Stimulated activated CD4-positive, alpha-beta T cell treated with anti-CD3 and anti-CD28 coated beads, TNF-alpha, amount 100 ng/mL, for 24 hours (primary cell): ENCODE results near the gene ITGAX.
A peak's percentile ranks its signal among the peaks of the same experiment; 100 is the strongest.
"Not testable (repeated sequence)": the region's sequence is repeated elsewhere in the genome, so short reads cannot be mapped to it uniquely, and the experiment has no call there.

Experiments
- DNase-seq, 3 experiments: peaks; one replicate each; pipeline ENCODE4 v3.0.0-alpha.2; 2020; ENCODE audit warnings: low read depth in 3 of 3

ITGAX gene

DNA sequence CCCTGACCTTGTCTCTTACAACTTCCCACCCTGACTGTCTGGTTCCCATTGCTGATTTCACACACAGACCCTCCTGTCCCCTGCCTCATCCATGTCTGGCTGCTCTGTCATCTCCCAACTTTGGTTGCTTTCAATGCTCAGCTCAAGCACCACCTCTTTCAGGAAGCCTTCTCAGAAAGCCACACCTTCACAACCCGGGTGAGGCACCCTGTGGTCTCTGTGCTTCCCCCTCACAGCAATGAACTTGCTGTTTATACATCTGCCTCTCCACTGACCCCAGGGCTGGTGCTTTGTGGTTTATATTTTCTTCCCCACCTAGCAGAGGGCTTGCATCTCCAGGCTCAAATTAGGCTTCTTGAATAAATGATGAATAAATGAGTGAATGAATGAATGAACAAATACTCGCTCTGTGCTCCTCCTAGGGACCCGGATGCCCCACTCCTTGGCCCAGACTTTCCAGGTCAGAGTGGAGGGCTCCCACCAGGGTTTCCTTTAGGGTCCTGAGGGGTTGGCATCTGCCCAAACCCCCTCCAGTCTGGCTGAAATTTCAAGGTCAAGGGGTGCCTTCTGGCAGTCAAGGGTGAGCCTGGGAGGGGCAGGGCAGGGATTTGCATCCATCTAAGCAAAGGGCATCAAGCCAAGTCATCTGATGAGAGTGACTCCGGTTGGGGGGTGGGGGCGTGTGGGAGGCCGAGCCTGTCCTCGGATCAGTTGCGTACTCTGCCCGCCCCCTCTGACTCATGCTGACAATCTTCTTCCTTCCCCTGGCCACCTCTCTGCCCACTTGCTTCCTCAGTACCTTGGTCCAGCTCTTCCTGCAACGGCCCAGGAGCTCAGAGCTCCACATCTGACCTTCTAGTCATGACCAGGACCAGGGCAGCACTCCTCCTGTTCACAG lies at the start of gene ITGAX:
Gene ITGAX, plus strand, starts transcription at position 783 of the 898 bp plus-strand sequence. Its CDS starts 79 bp downstream, at position 862.
- peak in 2 of 3 experiments; percentile 5 to 74 for DNase-seq

DNA sequence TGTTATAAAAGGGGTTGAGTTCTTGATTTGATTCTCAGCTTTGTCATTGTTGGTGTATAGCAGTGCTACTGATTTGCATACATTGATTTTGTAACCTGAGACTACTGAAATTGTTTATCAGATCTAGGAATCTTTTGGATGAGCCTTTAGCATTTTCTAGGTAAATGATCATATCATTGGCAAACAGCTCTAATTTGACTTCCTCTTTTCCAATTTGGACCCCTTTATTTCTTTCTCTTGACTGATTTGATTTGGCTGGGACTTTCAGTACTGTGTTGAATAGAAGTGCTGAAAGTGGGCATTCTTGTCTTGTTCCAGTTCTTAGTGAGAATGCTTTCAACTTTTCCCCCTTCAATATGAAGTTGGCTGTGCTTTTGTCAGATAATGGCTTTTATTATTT lies 49.8 kb upstream of the ITGAX start:
- no peak for DNase-seq

DNA sequence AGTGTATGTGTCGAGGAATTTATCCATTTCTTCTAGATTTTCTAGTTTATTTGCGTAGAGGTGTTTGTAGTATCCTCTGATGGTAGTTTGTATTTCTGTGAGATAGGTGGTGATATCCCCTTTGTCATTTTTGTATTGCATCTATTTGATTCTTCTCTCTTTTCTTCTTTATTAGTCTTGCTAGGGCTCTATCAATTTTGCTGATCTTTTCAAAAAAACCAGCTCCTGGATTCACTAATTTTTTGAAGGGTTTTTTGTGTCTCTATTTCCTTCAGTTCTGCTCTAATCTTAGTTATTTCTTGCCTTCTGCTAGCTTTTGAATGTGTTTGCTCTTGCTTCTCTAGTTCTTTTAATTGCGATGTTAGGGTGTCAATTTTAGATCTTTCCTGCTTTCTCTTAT lies 46.6 kb upstream of the ITGAX start:
- DNase-seq = not testable (repeated sequence)

DNA sequence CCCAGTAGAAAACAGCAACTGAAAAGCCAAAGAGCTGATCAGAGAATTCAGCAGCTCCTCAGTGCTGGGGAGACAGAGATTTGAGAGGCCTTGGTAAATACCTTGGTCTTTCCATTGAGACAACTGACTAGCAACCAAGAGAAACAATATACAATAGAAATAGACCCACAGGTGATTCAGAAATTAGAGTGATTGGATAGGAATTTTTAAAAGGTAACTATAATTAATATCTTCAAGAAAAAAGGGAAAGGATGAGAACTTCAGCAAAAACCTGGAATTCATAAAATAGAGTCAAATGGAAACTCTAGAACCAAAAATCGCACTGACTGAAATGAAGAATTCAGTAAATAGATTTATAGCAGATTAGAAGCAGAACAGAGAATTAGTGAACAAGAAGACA lies 32.5 kb upstream of the ITGAX start:
- DNase-seq = no peak

DNA sequence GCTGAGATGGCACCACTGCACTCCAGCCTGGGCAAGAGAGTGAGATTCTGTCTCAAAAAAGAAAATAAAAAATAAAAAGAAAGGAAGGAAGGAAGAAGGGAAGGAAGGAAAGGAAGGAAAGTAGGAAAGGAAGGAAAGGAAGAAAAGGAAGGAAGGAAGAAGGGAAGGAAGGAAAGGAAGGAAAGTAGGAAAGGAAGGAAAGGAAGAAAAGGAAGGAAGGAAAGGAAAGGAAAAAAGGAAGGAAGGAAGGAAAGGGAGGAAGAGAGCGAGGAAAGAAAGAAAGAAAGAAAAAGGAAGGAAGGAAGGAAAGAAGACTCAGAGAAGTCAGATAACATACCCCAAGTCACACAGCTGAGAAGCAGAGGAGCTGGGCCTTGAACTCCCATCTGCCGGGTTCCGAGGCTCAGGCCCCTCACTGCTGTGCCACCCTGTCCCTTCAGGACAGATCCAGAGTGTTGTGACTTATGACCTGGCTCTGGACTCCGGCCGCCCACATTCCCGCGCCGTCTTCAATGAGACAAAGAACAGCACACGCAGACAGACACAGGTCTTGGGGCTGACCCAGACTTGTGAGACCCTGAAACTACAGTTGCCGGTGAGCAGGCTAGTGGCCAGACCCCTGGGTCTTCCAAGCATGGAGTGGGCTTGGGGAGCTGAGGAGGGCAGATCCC lies 30.9 kb upstream of the ITGAX start:
- DNase-seq = no peak

DNA sequence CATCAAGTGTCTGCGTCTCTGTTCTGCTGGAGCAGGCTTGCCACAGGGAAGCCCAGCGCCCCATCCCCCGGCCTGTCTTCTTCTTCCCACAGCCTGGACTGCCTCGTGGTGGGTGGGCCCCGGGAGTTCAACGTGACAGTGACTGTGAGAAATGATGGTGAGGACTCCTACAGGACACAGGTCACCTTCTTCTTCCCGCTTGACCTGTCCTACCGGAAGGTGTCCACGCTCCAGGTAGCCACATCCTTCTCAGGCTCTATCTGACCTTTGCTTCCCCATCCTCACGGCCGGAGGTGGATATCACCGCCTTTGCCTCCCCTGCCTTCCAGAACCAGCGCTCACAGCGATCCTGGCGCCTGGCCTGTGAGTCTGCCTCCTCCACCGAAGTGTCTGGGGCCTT lies 29.8 kb upstream of the ITGAX start:
- no peak for DNase-seq

DNA sequence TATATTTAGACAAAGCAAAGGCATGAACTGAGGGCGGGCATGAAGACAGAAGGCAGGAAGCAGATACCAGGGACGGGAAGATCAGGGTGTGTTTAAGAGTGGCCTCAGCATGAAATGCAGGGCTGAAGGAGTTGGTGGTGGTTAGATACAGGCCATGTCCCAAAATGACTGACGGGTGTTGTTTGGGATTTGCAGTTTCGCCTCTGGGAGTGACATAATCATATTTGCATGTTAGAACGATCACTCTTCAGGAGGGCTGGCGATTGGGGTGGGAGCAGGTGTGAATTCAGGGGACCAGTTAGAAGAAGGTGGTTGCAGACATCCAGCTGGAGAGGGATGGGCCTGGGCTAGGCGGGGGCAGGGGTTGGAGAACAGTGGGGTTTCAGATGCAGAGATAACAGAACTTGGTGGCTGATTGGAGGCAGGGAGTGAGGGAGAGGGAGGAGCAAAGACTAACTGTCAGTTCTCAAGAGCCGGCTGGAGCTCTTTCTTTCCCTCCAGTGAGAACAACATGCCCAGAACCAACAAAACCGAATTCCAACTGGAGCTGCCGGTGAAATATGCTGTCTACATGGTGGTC lies 27.2 kb upstream of the ITGAX start:
- DNase-seq = no peak

DNA sequence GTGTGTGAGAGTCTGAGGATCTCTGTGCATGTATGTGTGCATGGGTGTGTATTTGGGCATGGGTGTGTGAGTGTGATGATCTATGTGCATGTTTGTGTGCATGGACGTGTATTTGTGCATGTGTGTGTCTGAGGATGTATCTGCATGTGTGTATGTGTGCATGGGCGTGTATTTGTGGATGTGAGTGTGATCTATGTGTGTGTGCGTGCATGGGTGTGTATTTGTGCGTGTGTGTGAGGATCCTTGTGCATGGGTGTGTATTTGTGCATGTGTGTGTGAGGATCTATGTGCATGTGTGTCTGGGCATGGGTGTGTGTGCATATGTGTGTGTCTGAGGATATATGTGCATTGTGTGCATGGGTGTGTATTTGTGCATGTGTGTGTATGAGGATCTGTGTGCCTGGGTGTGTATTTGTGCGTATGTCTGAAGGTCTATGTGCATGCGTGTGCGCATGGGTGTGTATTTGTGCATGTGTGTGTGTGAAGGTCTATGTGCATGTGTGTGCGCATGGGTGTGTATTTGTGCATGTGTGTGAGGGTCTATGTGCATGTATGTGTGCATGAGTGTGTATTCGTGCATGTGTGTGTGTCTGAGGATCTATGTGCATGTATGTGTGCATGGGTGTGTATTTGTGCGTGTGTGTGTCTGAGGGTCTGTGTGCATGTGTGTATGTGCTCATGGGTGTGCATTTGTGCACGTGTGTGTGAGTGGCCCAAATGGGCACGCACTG lies 26.5 kb upstream of the ITGAX start:
- no peak for DNase-seq

DNA sequence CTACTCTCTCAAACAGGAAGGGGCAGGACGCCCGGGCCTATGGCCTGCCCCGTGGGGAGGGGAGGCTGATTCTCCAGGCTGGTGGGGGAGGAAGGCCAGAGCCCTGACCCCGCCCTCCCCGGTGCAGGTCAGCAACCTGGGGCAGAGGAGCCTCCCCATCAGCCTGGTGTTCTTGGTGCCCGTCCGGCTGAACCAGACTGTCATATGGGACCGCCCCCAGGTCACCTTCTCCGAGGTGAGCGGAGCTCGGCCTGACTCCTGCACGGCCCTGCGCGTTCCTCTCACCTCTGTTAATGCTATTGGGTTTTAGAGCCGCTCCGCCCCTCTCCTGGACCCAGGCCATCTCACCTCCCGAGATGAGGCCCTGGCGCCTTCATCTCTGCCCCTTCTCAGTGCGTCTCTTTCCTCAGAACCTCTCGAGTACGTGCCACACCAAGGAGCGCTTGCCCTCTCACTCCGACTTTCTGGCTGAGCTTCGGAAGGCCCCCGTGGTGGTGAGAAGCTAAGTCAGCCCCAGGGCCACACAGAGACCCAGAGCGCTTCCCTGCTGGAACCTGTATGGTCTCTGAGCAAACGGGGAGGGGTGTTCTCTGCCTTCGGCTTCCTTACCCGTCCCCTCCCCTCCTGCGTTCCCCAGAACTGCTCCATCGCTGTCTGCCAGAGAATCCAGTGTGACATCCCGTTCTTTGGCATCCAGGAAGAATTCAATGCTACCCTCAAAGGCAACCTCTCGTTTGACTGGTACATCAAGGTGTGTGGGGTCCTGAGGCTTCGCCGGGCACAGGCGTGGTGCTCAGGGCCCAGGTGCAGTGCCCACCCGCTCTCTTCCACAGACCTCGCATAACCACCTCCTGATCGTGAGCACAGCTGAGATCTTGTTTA lies 25.1 kb upstream of the ITGAX start:
- no peak for DNase-seq

DNA sequence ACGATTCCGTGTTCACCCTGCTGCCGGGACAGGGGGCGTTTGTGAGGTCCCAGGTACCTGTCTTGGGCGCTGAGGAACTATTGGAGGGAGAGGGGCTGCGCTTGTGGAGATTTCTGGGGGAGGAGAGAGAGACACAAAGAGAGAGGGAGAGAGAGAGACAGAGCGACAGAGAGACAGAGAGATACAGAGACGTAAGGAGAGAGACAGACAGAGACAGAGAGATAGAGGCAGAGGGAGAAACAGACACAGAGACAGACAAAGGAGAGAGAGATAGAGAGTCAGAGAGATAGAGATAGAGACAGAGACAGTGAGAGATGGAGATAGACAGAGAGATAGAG lies 24.5 kb upstream of the ITGAX start:
- DNase-seq = no peak

DNA sequence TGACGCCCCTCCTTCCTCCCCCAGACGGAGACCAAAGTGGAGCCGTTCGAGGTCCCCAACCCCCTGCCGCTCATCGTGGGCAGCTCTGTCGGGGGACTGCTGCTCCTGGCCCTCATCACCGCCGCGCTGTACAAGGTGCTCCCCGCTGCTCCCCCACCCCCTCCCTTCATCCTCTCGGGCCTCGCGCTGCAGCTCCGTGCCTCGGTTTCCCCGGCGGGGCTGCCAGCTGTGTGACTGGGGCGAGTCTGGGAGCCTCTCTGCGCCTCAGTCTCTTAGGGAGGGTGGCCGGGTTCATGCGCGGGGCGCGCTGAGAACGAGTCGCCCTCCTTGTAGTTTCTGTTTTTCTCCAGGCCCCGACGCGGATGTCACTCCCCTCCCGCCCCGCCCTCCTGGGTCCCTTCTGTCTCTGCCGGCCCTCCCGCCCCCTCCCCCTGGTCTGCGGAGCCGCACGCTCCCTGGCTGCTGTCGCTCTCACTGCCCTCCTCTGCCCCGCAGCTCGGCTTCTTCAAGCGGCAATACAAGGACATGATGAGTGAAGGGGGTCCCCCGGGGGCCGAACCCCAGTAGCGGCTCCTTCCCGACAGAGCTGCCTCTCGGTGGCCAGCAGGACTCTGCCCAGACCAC lies 23.7 kb upstream of the ITGAX start:
- no peak for DNase-seq

DNA sequence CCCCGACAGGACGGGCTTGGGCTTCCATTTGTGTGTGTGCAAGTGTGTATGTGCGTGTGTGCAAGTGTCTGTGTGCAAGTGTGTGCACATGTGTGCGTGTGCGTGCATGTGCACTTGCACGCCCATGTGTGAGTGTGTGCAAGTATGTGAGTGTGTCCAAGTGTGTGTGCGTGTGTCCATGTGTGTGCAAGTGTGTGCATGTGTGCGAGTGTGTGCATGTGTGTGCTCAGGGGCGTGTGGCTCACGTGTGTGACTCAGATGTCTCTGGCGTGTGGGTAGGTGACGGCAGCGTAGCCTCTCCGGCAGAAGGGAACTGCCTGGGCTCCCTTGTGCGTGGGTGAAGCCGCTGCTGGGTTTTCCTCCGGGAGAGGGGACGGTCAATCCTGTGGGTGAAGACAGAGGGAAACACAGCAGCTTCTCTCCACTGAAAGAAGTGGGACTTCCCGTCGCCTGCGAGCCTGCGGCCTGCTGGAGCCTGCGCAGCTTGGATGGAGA lies 23.1 kb upstream of the ITGAX start:
- DNase-seq = no peak

DNA sequence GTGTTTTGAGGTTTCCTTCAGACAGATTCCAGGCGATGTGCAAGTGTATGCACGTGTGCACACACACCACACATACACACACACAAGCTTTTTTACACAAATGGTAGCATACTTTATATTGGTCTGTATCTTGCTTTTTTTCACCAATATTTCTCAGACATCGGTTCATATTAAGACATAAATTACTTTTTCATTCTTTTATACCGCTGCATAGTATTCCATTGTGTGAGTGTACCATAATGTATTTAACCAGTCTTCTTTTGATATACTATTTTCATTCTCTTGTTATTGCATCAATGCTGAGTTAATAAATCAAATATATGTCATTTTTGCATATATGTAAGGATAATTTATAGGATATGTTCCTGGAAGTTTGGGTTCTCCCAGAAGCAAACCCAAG lies 22.4 kb upstream of the ITGAX start:
- DNase-seq = no peak

DNA sequence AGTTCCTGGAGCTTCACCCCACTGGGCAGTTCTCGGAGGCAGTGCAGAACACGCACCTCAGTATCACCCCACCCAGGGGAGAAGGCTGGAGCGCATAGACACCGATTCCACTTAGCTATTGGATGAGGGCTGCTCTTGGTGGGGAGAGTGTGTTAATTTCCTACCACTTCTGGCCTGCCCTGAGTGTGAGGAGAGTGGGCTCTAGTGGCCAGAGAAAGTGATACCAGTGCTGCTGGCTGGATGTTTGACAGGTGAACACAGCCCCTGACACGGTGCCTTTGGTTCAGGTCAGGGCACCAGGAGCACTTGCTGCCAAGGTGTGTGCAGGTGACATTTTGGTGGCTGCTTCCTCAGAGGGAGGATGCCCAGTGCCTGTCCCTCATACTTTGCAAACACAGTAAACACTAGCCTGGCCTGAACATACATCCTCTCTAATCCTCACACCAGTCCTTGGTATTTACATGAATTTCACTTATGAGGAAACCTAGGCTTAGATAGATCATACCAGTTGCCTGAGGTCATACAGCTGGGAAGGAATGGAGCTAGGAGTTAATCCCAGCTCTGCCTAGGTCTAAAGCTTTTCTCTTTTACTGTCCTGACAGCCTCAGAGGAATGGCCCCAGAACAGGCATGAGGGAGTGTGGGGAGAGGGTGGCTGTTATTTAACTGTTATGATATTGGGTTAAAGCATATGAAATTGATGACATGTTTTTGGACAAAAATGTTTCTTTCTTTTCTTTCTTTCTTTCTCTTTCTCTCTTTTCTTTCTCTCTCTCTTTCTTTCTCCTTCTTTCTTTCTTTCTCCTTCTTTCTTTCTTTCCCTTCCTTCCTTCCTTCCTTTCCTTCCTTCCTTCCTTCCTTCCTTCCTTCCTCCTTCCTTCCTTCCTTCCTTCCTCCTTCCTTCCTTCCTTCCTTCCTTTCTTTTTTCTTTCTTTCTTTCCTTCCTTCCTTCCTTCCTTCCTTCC lies 21.0 kb upstream of the ITGAX start:
- DNase-seq = no peak

DNA sequence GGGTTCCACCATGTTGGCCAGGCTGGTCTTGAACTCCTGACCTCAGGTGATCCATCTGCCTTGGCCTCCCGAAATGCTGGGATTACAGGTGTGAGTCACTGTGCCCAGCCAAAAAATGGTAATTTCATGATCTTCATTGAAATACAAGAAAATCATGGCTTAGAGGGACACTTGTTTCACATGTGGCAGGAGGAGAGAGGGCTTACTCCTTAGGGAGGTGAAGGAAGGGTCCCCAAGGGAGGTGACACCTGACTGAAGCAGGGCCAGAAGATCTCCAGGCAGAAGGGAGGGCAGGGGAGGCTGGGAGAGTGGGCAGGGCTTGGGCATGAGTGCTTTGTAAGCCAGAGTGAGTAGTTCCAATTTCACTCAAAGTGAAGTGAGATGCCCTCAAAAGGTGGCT lies 20.0 kb upstream of the ITGAX start:
- no peak for DNase-seq

DNA sequence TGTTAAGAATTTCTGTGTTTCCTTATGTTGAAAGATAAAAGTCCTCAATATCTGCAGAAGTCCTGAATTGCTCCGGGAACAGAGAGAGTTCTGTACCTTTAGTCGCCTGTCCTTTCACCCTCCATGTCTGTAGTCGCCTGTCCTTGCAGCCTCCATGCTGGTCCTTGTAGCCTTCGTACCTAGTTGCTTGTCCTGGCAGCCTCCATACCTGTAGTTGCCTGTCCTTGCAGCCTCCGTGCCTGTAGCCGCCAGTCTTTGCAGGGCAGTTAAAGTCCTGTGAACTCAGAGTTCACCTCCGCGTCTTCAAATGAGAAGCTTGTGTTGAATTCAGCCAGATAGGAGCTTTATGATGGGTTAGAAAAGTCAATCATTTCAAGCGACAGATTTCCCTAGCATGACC lies 19.5 kb upstream of the ITGAX start:
- no peak for DNase-seq

DNA sequence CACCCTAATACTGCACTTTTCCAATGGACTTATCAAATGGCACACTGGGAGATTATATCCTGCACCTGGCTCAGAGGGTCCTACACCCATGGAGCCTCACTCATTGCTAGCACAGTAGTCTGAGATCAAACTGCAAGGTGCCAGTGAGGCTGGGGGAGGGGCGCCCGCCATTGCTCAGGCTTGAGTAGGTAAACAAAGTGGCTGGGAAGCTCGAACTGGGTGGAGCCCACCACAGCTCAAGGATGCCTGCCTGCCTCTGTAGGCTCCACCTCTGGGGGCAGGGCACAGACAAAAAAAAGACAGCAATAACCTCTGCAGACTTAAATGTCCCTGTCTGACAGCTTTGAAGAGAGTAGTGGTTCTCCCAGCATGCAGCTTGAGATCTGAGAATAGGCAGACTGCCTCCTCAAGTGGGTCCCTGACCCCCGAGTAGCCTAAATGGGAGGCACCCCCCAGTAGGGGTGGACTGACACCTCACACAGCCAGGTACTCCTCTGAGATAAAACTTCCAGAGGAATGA lies 16.8 kb upstream of the ITGAX start:
- DNase-seq = not testable (repeated sequence)

DNA sequence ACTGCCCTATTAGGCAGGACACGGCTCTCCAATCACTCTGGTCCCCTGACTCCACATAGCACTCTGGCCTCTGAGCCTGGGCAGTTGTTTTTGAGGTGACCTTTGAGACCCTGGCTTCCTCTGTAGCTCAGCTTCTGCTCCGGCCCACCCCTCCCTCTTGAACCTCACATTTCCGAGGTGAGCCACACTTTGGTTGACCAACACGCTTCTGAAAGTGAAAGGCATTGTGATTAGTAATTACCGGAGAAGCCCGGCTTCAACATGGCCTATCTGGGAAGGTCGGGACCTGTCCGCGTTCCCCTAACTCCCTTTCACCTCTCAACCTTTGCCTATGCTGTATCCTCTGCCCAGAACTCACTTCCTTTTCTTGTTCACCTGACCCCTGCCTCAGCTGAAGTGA lies 10.3 kb upstream of the ITGAX start:
- no peak for DNase-seq

DNA sequence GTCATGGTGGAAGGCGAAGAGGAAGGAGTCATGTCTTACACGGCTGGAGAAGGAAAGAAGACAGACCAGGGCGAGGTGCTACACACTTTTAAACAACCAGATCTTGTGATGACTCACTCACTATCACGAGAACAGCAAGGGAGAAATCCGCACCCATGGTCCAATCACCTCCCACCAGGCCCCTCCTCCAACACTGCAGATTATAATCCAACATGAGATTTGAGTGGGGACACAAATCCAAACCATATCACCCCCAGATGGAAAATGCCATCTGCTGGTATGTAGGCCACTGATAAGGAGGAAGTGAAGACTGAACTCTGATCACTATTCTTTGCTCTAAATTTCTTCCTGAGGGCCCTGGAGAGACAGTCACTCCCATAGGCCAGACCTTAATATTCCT lies 7.5 kb upstream of the ITGAX start:
- DNase-seq = no peak
